Transverse colon (tissue), 4 donors: ENCODE data around the gene KRT83. TPM values are rescaled to one million over a fixed set of nuclear protein-coding genes. Genes with fewer than 3 reads are reported as not detected.
"Not testable (repeated sequence)": the region's sequence is repeated elsewhere in the genome, so short reads cannot be mapped to it uniquely, and the experiment has no call there.

Experiments
- DNase-seq: peaks from one replicate; pipeline ENCODE4 v3.0.0-alpha.2; 2019
- H3K27ac ChIP-seq, 4 donors: fragments of 200-600 bp; sonication (generic); 2 replicates each; pipeline ENCODE4 v1.5.1; 2016 to 2018; ENCODE audit warnings: inconsistent platforms in 4 of 4
- H3K27me3 ChIP-seq: fragments of 200-600 bp; sonication (generic); 2 replicates; pipeline ENCODE4 v1.5.1; 2017; ENCODE audit warnings: inconsistent platforms
- H3K36me3 ChIP-seq, 4 donors: fragments of 200-600 bp; sonication (generic); 2 replicates each; pipeline ENCODE4 v1.5.1; 2017 to 2019; ENCODE audit warnings: inconsistent platforms in 4 of 4
- H3K4me1 ChIP-seq, 4 donors: fragments of 200-600 bp; sonication (generic); 2 replicates each; pipeline ENCODE4 v1.5.1; 2017 to 2020; ENCODE audit warnings: inconsistent platforms in 4 of 4
- H3K4me3 ChIP-seq, 4 donors: fragments of 200-600 bp; sonication (generic); 1 replicate in 1 of 4; 2 replicates in 3 of 4; pipeline versions ENCODE4 v1.5.1 to v1.6.1; 2017 to 2019; ENCODE audit warnings: inconsistent platforms in 4 of 4
- H3K9me3 ChIP-seq, 2 donors: fragments of 200-600 bp; sonication (generic); 2 replicates each; pipeline ENCODE4 v1.5.1; 2017 to 2019; ENCODE audit warnings: inconsistent platforms in 2 of 2
- EP300 ChIP-seq: sonication (generic); formaldehyde crosslinking; IDR thresholded peaks from one replicate; pipeline ENCODE4 v1.6.1; 2017; ENCODE audit warnings: antibody characterized with exemption, low read depth
- POLR2A ChIP-seq: fragments of 450-650 bp; IDR thresholded peaks from one replicate; pipeline ENCODE4 v1.6.1; 2016; ENCODE audit warnings: antibody characterized with exemption, mild to moderate bottlenecking, moderate library complexity
- POLR2AphosphoS5 ChIP-seq, 3 donors: sonication (generic); formaldehyde crosslinking; IDR thresholded peaks; one replicate each; pipeline ENCODE4 v1.6.1; 2016; ENCODE audit warnings: antibody characterized with exemption in 3 of 3
- WGBS, 2 donors: methylation state at CpG; one replicate each; pipeline ENCODE4 v1.1.5; 2018; ENCODE audit warnings: low coverage in 1 of 2; 5-methylcytosine and 5-hydroxymethylcytosine counted together
- in situ Hi-C, 4 donors: fragments of 200-750 bp; cut with MboI; loops; one replicate each; pipeline versions ENCODE4 v1.15.0 to v1.15.1; 2017; ENCODE audit warnings: low sequenced_read_pairs in 3 of 4, low pct_ligation_motif_present in 1 of 4, low pct_unique_long_range_greater_than_20kb in 1 of 4
- intact Hi-C: fragments of 100-400 bp; cut with DNase I; formaldehyde crosslinking; loops from one replicate; pipeline ENCODE4 v1.15.1; 2023; ENCODE audit warnings: low total_unique reads
- total RNA-seq, 4 donors: library from RNA; depleted of rRNA; stranded (reverse); fragments of >200 nt; gene quantifications; one replicate each; pipeline ENCODE4 v1.1.0, GENCODE V29; 2016
- TF ChIP-seq, protein P1 (sequence below), 5 experiments: fragments of 200-600 bp in 3 of 5; fragments of 450-650 bp in 2 of 5; sonication (generic) in 3 of 5; IDR thresholded peaks; 1 replicate in 2 of 5; 2 replicates in 3 of 5; pipeline ENCODE4 v1.5.1; 2016 to 2017; ENCODE audit warnings: antibody characterized with exemption in 5 of 5, inconsistent platforms in 3 of 5, mild to moderate bottlenecking in 2 of 5, moderate library complexity in 1 of 5

KRT83 gene
- total RNA-seq, 4 donors from 2014 or later, result not detected

DNA sequence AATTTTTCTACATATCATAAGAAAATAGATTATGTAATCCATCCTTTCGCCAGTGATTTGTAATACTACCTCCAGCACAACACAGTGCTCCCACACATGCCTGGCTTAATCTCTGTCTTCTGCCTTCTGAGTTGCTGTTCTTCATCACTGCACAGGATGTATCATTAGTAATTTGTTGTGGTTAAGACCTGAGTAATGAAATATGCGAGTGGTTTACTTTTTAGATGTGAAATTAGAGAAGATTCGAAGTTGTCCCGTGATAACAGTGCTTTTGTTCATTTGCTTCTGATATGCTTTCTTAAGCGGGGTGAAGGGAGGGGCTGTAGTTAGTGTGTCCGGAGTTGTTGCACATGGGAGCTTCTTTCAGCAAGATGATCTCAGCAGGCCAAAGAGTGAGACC lies 28.0 kb upstream of the KRT83 start:
- intact Hi-C loops (no loop called here), in situ Hi-C loops (no loop called here)
- no peak for TF ChIP-seq POLR2A
- TF ChIP-seq POLR2AphosphoS5 (IDR thresholded peaks at IDR 0.05), result no peak
- no peak for TF ChIP-seq EP300
- TF ChIP-seq, protein P1, sequence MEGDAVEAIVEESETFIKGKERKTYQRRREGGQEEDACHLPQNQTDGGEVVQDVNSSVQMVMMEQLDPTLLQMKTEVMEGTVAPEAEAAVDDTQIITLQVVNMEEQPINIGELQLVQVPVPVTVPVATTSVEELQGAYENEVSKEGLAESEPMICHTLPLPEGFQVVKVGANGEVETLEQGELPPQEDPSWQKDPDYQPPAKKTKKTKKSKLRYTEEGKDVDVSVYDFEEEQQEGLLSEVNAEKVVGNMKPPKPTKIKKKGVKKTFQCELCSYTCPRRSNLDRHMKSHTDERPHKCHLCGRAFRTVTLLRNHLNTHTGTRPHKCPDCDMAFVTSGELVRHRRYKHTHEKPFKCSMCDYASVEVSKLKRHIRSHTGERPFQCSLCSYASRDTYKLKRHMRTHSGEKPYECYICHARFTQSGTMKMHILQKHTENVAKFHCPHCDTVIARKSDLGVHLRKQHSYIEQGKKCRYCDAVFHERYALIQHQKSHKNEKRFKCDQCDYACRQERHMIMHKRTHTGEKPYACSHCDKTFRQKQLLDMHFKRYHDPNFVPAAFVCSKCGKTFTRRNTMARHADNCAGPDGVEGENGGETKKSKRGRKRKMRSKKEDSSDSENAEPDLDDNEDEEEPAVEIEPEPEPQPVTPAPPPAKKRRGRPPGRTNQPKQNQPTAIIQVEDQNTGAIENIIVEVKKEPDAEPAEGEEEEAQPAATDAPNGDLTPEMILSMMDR (IDR thresholded peaks at IDR 0.05), result no peak
- Histone ChIP-seq H3K27me3 (no peaks in the 10 kb centered on the region), H3K9me3 (no peaks in the 10 kb centered on the region), H3K4me3 (no peak overlapping the region), H3K27ac (no peak overlapping the region), H3K4me1 (no peaks in the 10 kb centered on the region), H3K36me3 (no peaks in the 10 kb centered on the region)
- DNase-seq, result no peak
- WGBS, 2 donors, result 65 to 74% methylated on average over 5 to 6 of the region's 6 CpGs

DNA sequence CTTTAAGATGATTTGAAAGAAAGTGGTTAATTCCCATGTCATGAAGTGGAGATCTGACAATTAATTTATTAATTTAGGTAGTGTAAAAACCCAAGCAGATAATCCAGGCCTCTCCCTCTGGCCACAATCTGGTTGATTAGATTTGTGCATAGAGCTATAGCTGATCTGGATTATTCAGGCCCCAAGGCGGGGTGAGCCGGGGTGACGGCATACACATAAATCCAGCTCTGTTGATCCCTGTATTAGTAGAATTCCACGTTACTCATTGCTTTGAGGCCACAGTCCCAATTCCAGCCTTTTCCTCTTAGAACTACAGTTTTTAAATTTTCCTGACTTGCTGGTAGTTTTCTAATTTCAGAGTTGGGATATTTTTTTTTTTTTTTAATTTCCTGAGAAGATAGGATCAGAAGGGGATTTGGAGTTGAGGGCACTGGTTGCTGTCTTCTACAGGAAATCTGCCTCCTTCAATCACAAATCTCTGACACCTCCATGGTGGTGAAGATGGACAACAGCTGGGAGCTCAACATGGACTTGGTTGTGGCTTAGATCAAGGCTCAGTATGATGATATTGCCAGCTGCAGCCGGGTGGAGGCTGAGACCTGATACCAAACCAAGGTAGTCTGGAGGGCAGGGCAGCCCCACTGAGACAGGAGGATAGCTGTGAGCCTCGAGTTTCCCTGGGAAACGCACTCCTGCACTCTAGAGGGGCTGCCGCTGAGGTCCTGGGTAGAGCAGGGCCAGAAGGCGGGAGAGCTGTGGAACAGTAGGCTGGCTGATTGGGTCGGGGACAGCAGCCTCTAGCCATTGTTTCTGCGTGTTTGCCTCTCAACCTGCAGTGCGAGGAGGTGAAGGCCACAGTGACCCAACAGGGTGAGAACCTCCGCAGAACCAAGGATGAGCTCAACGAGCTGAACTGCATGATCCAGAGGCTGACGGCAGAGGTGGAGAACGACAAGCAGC lies 26.6 kb upstream of the KRT83 start:
- WGBS, 2 donors, result 69 to 88% methylated on average over 1 to 16 of the region's 16 CpGs
- TF ChIP-seq EP300 (no peak), POLR2A (no peak), POLR2AphosphoS5 (IDR thresholded peaks at IDR 0.05) (no peak)
- TF ChIP-seq, protein P1 (IDR thresholded peaks at IDR 0.05), result no peak
- Histone ChIP-seq H3K4me3 (no peak overlapping the region), H3K4me1 (no peaks in the 10 kb centered on the region), H3K9me3 (no peaks in the 10 kb centered on the region), H3K27ac (no peak overlapping the region), H3K36me3 (no peaks in the 10 kb centered on the region), H3K27me3 (no peaks in the 10 kb centered on the region)
- in situ Hi-C loops (no loop called here), intact Hi-C loops (no loop called here)
- DNase-seq, result no peak

DNA sequence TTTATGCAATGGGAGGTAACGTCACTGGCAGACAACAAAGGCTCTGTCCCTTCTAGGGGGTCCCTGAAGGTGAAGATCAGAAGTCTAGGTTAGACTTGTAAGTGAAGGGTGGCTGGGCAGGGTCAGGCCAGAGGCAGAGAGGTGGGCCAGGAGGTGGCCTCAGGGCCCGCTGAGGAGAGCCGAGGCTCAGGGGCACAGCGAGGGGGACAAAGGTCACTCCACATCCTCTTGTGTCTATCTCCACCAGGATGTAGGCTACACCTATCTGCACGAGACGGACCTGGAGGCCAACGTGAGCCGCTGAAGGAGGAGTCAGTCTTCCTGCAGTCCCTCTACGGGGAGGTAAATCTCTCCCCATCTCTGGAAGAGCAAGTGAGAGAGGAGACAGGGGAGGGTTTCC lies 25.8 kb upstream of the KRT83 start:
- no peaks in the 10 kb centered on the region for H3K36me3 ChIP-seq
- intact Hi-C loops (no loop called here), in situ Hi-C loops (no loop called here)
- 70% methylated on average over 9 of the region's 9 CpGs; no CpG with 5 or more reads in 1 of the 2 donors for WGBS, 2 donors
- no peaks in the 10 kb centered on the region for H3K4me1 ChIP-seq
- TF ChIP-seq POLR2AphosphoS5 (IDR thresholded peaks at IDR 0.05), result no peak
- TF ChIP-seq EP300, result no peak
- TF ChIP-seq, protein P1 (IDR thresholded peaks at IDR 0.05), result no peak
- no peak for TF ChIP-seq POLR2A
- no peaks in the 10 kb centered on the region for H3K27me3 ChIP-seq
- H3K9me3 ChIP-seq, result no peaks in the 10 kb centered on the region
- no peak for DNase-seq
- no peak overlapping the region for H3K27ac ChIP-seq
- no peak overlapping the region for H3K4me3 ChIP-seq

DNA sequence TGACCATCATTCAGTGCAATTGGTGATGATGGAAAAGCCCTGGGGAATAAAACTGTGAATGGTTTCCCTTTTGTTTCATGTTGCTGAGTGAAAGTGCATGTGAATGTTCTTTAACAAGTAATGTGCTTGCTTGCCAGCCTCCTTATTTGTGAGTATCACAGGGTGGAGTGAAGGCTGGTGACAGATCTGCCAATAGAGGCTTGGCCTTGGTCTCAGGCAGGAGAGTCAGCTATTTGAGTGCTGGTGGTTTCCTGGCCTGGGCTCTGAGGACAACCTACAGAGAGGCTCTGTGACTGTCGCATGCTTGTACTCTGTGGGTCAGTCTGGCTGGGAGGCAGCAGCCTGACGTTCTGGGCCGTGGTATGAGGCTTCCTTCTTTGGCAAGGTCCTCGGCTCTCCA lies 25.4 kb upstream of the KRT83 start:
- Histone ChIP-seq H3K4me3 (no peak overlapping the region), H3K4me1 (no peaks in the 10 kb centered on the region), H3K36me3 (no peaks in the 10 kb centered on the region), H3K9me3 (no peaks in the 10 kb centered on the region), H3K27ac (no peak overlapping the region), H3K27me3 (no peaks in the 10 kb centered on the region)
- TF ChIP-seq POLR2A, result no peak
- no peak for DNase-seq
- 53% methylated on average over 4 of the region's 4 CpGs; no CpG with 5 or more reads in 1 of the 2 donors for WGBS, 2 donors
- in situ Hi-C loops, result no loop called here
- intact Hi-C loops, result no loop called here

DNA sequence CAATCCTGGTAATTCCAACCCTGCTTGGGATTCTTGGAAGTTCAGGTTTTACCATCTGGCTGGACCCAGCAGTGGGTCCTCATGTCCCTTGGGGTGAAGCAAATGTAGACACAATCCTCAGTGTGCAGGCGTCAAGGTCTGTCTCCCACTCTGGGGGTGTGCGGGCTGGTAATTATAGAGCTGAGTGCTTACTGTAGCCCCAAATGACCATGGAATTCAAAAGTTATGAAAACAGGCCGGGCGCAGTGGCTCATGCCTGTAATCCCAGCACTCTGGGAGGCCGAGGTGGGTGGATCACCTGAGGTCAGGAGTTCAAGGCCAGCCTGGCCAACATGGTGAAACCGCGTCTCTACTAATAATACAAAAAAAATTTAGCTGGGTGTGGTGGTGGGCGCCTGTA lies 23.8 kb upstream of the KRT83 start:
- DNase-seq, H3K4me1 ChIP-seq, H3K9me3 ChIP-seq, H3K27ac ChIP-seq, intact Hi-C loops, in situ Hi-C loops, H3K4me3 ChIP-seq, H3K27me3 ChIP-seq, H3K36me3 ChIP-seq: not testable (repeated sequence)
- WGBS, 2 donors, result 85 to 100% methylated on average over 1 to 8 of the region's 8 CpGs
